Ovary (tissue), 9 donors: ENCODE data around the gene UBN2. TPM values are rescaled to one million over a fixed set of nuclear protein-coding genes. Genes with fewer than 3 reads are reported as not detected.

Experiments used
- DNase-seq, 5 donors: peaks; one replicate each; pipeline ENCODE4 v3.0.0-alpha.2; 2019 to 2020
- H3K27ac ChIP-seq, 2 donors: fragments of 200-600 bp; one replicate each; pipeline versions ENCODE4 v1.5.1 to v1.8.0; 2019 to 2022
- H3K27me3 ChIP-seq: fragments of 200-600 bp; one replicate; pipeline ENCODE4 v1.8.0; 2022
- H3K36me3 ChIP-seq: fragments of 200-600 bp; sonication (generic); one replicate; pipeline ENCODE4 v1.5.1; 2019
- H3K4me1 ChIP-seq: one replicate; pipeline ENCODE4 v1.8.1; 2013; ENCODE audit warnings: mild to moderate bottlenecking, moderate library complexity; ENCODE audit not compliant: insufficient read depth
- H3K4me3 ChIP-seq: fragments of 200-600 bp; sonication (generic); one replicate; pipeline ENCODE4 v1.5.1; 2017
- H3K9me3 ChIP-seq, 2 donors: fragments of 200-600 bp in 1 of 2; sonication (generic) in 1 of 2; one replicate each; pipeline versions ENCODE4 v1.5.1 to v1.8.1; 2013 to 2019; ENCODE audit warnings: mild to moderate bottlenecking in 1 of 2, moderate library complexity in 1 of 2
- EP300 ChIP-seq: sonication (generic); formaldehyde crosslinking; IDR thresholded peaks from one replicate; pipeline ENCODE4 v1.6.1; 2017; ENCODE audit warnings: antibody characterized with exemption
- POLR2A ChIP-seq: fragments of 450-650 bp; IDR thresholded peaks from one replicate; pipeline ENCODE4 v1.6.1; 2017; ENCODE audit warnings: antibody characterized with exemption, mild to moderate bottlenecking, moderate library complexity
- WGBS, 3 donors: extraction: QIAGEN DNeasy Blood & Tissue Kit in 1 of 3; methylation state at CpG; one replicate each; pipeline versions ENCODE4 v1.1.5 to v1.1.7; 2013 to 2017; 5-methylcytosine and 5-hydroxymethylcytosine counted together
- intact Hi-C, 4 donors: fragments of 100-400 bp; cut with DNase I; formaldehyde crosslinking; loops; one replicate each; pipeline versions ENCODE4 v1.11.0 to v1.15.1; 2022 to 2023
- polyA plus RNA-seq, 2 donors: library from polyadenylated mRNA; stranded (reverse); fragments of 200-250 nt in 1 of 2; fragments of 350-450 nt in 1 of 2; fragmentation: Illumina TruSeq in 1 of 2; extraction: RNeasy Lipid Tissue Mini Kit (QIAGEN cat#74804) in 1 of 2; gene quantifications; one replicate each; pipeline ENCODE4 v1.2.3, GENCODE V29; 2013 to 2014
- total RNA-seq, 7 donors: library from RNA; depleted of rRNA in 2 of 7; stranded (reverse); fragments of >200 nt in 2 of 7; fragmentation: NEBNext Ultra II Directional in 3 of 7; extraction: Animal tissue kit (Norgen Biotek cat#: 25700) in 3 of 7; gene quantifications; one replicate each; pipeline versions ENCODE4 v1.1.0 to v1.2.4, GENCODE V29; 2016 to 2023
- TF ChIP-seq, protein P1 (sequence below), 3 donors: fragments of 450-650 bp in 2 of 3; fragments of 200-600 bp in 1 of 3; IDR thresholded peaks; one replicate each; pipeline versions ENCODE4 v1.5.1 to v1.8.0; 2016 to 2022; ENCODE audit warnings: antibody characterized with exemption in 3 of 3, mild to moderate bottlenecking in 1 of 3
- donor health status: DM: no; HTN: no; CAD: no; lungs with moderate emphysema.
- donor health status: DM: no; HTN: no; CAD: no.
- donor health status: Bipolar disorder and iron deficiency.
- donor health status: DM: yes; HTN: yes; CAD: no.
- donor health status: DM: no; HTN: no; CAD: no.
- donor health status: DM: yes; HTN: yes; CAD: no.

UBN2 gene
- total and polyA plus RNA-seq, 9 donors: 3.3 to 28.8 (median 17.5) TPM

GRCh38 chr7:139299296-139299695 is 68.3 kb downstream of the UBN2 start:
- Histone ChIP-seq H3K9me3 (no peaks in the 10 kb centered on the region), H3K27ac (no peak overlapping the region), H3K4me3 (no peak overlapping the region), H3K27me3 (no peaks in the 10 kb centered on the region), H3K36me3 (no peaks in the 10 kb centered on the region), H3K4me1 (peaks cover 2% of the 10 kb centered on the region)
- no peak for DNase-seq
- 96% methylated on average over 2 of the region's 2 CpGs for WGBS, 3 donors
- intact Hi-C loops: no loop called here
- no peak for TF ChIP-seq EP300
- TF ChIP-seq, protein P1, sequence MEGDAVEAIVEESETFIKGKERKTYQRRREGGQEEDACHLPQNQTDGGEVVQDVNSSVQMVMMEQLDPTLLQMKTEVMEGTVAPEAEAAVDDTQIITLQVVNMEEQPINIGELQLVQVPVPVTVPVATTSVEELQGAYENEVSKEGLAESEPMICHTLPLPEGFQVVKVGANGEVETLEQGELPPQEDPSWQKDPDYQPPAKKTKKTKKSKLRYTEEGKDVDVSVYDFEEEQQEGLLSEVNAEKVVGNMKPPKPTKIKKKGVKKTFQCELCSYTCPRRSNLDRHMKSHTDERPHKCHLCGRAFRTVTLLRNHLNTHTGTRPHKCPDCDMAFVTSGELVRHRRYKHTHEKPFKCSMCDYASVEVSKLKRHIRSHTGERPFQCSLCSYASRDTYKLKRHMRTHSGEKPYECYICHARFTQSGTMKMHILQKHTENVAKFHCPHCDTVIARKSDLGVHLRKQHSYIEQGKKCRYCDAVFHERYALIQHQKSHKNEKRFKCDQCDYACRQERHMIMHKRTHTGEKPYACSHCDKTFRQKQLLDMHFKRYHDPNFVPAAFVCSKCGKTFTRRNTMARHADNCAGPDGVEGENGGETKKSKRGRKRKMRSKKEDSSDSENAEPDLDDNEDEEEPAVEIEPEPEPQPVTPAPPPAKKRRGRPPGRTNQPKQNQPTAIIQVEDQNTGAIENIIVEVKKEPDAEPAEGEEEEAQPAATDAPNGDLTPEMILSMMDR (IDR thresholded peaks at IDR 0.05): no peak
- no peak for TF ChIP-seq POLR2A

DNA sequence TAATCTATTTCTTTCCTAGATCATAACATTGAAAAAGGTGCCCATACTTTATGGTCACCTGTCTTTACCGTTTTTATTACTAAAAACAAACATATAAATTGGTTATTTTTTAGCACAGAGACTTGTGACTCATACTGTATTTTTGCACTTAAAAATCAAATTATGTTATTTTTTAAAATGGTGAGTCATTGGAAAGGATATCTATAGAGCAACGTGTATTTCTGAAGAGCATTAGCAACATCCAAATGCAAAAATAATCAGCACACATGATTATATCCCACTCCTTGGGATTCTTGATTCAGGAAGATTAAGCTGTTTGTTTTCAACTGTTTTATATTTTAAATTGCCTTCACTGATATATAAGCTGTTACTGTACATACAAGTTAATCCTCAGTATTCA is 69.4 kb downstream of the UBN2 start:
- TF ChIP-seq POLR2A (no peak), EP300 (no peak)
- TF ChIP-seq, protein P1 (IDR thresholded peaks at IDR 0.05): no peak
- Histone ChIP-seq H3K4me1 (peaks cover 6% of the 10 kb centered on the region), H3K36me3 (no peaks in the 10 kb centered on the region), H3K27ac (no peak overlapping the region), H3K27me3 (no peaks in the 10 kb centered on the region), H3K9me3 (no peaks in the 10 kb centered on the region), H3K4me3 (no peak overlapping the region)
- 59 to 75% (median 64%) methylated on average over 2 of the region's 2 CpGs for WGBS, 3 donors
- intact Hi-C loops: no loop called here
- no peak for DNase-seq

- intact Hi-C loops: no loop called here
- no peak for DNase-seq
- Histone ChIP-seq H3K4me3 (no peak overlapping the region), H3K36me3 (no peaks in the 10 kb centered on the region), H3K27ac (no peak overlapping the region), H3K27me3 (no peaks in the 10 kb centered on the region), H3K9me3 (no peaks in the 10 kb centered on the region), H3K4me1 (peaks cover 6% of the 10 kb centered on the region)
- TF ChIP-seq EP300 (no peak), POLR2A (no peak)
- TF ChIP-seq, protein P1 (IDR thresholded peaks at IDR 0.05): no peak
- 5 to 30% (median 15%) methylated on average over 1 of the region's 1 CpG for WGBS, 3 donors
Measured at GRCh38 chr7:139304517-139304916, 73.5 kb downstream of the UBN2 start.

DNA sequence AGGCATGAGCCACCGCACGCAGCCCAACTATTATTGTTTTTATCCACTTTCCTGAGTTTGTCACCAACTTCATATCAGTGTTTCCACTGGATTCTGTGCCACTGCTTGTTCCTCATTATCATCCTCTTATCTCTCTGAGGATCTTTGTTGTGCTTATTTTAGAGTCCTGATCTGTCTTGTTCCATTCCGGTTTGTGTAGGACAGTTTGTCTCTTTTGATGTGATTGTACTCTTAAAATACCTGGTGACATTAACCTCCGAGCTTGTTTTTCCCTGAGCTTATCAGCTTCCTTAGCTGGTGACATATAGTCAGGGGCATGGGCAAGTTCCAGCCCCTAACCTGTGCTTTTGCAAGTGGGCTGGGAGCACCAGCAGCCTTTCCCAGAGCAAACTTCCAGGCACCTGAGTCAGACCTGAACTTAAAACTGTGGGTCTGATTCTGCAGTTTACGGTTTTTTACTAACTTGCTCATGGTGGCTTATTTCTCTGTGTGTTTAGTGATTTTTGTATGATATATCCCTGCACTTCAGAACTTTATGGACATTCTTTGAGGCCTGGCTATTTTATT is 87.0 kb downstream of the UBN2 start:
- no peak for DNase-seq

More for the DNA sequence above, 87.0 kb downstream of the UBN2 start:
- WGBS, 3 donors: 89 to 94% (median 92%) methylated on average over 5 of the region's 5 CpGs
- TF ChIP-seq POLR2A: no peak
- TF ChIP-seq, protein P1 (IDR thresholded peaks at IDR 0.05): no peak
- Histone ChIP-seq H3K36me3 (no peaks in the 10 kb centered on the region), H3K4me1 (no peaks in the 10 kb centered on the region), H3K27me3 (no peaks in the 10 kb centered on the region), H3K9me3 (no peaks in the 10 kb centered on the region), H3K4me3 (no peak overlapping the region), H3K27ac (no peak overlapping the region)
- intact Hi-C loops: no loop called here
